HG02610 (cell line): ENCODE data around the gene PYDC2.

Source experiments
- ATAC-seq: cut with Tn5 transposase; IDR thresholded peaks from one replicate; pipeline ENCODE4 v1.9.1; 2021; ENCODE audit warnings: mild to moderate bottlenecking, moderate library complexity; ENCODE audit not compliant: unreplicated experiment

Gene PYDC2

GRCh38 chr3:191461113-191461595 is at the start of gene PYDC2:
Gene PYDC2, plus strand, starts transcription at chr3:191461163. Its CDS starts 0 bp downstream, at chr3:191461163.
- no peak for ATAC-seq

- ATAC-seq = no peak
Observed at GRCh38 chr3:191412759-191413158, 48.2 kb upstream of the PYDC2 start.

GRCh38 chr3:191414286-191414685 is 46.7 kb upstream of the PYDC2 start:
- no peak for ATAC-seq

- ATAC-seq = no peak
Observed at GRCh38 chr3:191414732-191415131, 46.2 kb upstream of the PYDC2 start.

GRCh38 chr3:191415566-191415965 is 45.4 kb upstream of the PYDC2 start:
- no peak for ATAC-seq

- no peak for ATAC-seq
Observed at GRCh38 chr3:191417457-191417729, 43.6 kb upstream of the PYDC2 start.

- no peak for ATAC-seq
Observed at GRCh38 chr3:191420771-191421170, 40.2 kb upstream of the PYDC2 start.

- no peak for ATAC-seq
Observed at GRCh38 chr3:191424881-191425280, 36.1 kb upstream of the PYDC2 start.

GRCh38 chr3:191425322-191425734 is 35.6 kb upstream of the PYDC2 start:
- ATAC-seq = no peak

- no peak for ATAC-seq
Observed at GRCh38 chr3:191426311-191426710, 34.7 kb upstream of the PYDC2 start.

GRCh38 chr3:191428177-191428576 is 32.8 kb upstream of the PYDC2 start:
- ATAC-seq = no peak

GRCh38 chr3:191430103-191430502 is 30.9 kb upstream of the PYDC2 start:
- no peak for ATAC-seq

GRCh38 chr3:191431160-191431822 is 29.7 kb upstream of the PYDC2 start:
- no peak for ATAC-seq

GRCh38 chr3:191432162-191432561 is 28.8 kb upstream of the PYDC2 start:
- no peak for ATAC-seq

- ATAC-seq = no peak
Observed at GRCh38 chr3:191434024-191434423, 26.9 kb upstream of the PYDC2 start.

- ATAC-seq = no peak
Observed at GRCh38 chr3:191435981-191436380, 25.0 kb upstream of the PYDC2 start.

- no peak for ATAC-seq
Observed at GRCh38 chr3:191438150-191438814, 22.7 kb upstream of the PYDC2 start.

GRCh38 chr3:191440532-191440931 is 20.4 kb upstream of the PYDC2 start:
- ATAC-seq = no peak

GRCh38 chr3:191441687-191442086 is 19.3 kb upstream of the PYDC2 start:
- ATAC-seq = peak; percentile 53

- no peak for ATAC-seq
Observed at GRCh38 chr3:191444569-191444968, 16.4 kb upstream of the PYDC2 start.

- no peak for ATAC-seq
Observed at GRCh38 chr3:191449256-191449655, 11.7 kb upstream of the PYDC2 start.

- ATAC-seq = peak; percentile 86
Observed at GRCh38 chr3:191455257-191455952, 5.6 kb upstream of the PYDC2 start.
